HepG2 (cell line): ENCODE measurements around the gene GPR137. TPM values are rescaled to one million over a fixed set of nuclear protein-coding genes. Genes with fewer than 3 reads are reported as not detected.

Source experiments
- ATF2 ChIP-seq: sonication (generic); formaldehyde crosslinking; IDR thresholded peaks from 2 replicates; pipeline ENCODE4 v1.4.0; 2020; ENCODE audit warnings: missing genetic modification reagents
- EHMT2 ChIP-seq: fragments of 200-600 bp; sonication (generic); IDR thresholded peaks from 2 replicates; pipeline ENCODE4 v1.7.0; 2017; ENCODE audit warnings: antibody characterized with exemption, low read depth, low read length, borderline replicate concordance
- ELF1 ChIP-seq: sonication (generic); formaldehyde crosslinking; IDR thresholded peaks from 2 replicates; pipeline ENCODE4 v1.4.0; 2020; ENCODE audit warnings: missing genetic modification reagents
- ELF3 ChIP-seq: IDR thresholded peaks from 2 replicates; pipeline ENCODE4 v1.6.1; 2016; ENCODE audit warnings: missing genetic modification reagents, missing compliant biosample characterization
- FOXK2 ChIP-seq: fragments of 450-650 bp; IDR thresholded peaks from 2 replicates; pipeline ENCODE4 v1.6.1; 2016
- TBX2 ChIP-seq: sonication (generic); formaldehyde crosslinking; IDR thresholded peaks from 2 replicates; pipeline ENCODE4 v1.5.0; 2020; ENCODE audit warnings: missing genetic modification reagents, mild to moderate bottlenecking, borderline replicate concordance
- UBTF ChIP-seq: sonication (generic); formaldehyde crosslinking; IDR thresholded peaks from 2 replicates; pipeline ENCODE4 v1.4.0; 2020; ENCODE audit warnings: mild to moderate bottlenecking, missing genetic modification reagents
- ZBTB33 ChIP-seq: sonication (generic); formaldehyde crosslinking; IDR thresholded peaks from 2 replicates; pipeline ENCODE4 v1.4.0; 2020; ENCODE audit warnings: missing genetic modification reagents
- ZBTB39 ChIP-seq: sonication (generic); formaldehyde crosslinking; IDR thresholded peaks from 2 replicates; pipeline ENCODE4 v1.5.0; 2020; ENCODE audit warnings: missing genetic modification reagents
- ZBTB44 ChIP-seq: sonication (generic); formaldehyde crosslinking; IDR thresholded peaks from 2 replicates; pipeline ENCODE4 v1.4.0; 2020; ENCODE audit warnings: missing genetic modification reagents
- ZNF142 ChIP-seq: sonication (generic); formaldehyde crosslinking; IDR thresholded peaks from 2 replicates; pipeline ENCODE4 v1.4.0; 2020; ENCODE audit warnings: missing genetic modification reagents
- ZNF558 ChIP-seq: sonication (generic); formaldehyde crosslinking; IDR thresholded peaks from 2 replicates; pipeline ENCODE4 v1.9.0; 2022; ENCODE audit warnings: mild to moderate bottlenecking, missing genetic modification reagents, borderline replicate concordance
- ZSCAN25 ChIP-seq: sonication (generic); formaldehyde crosslinking; IDR thresholded peaks from 2 replicates; pipeline ENCODE4 v1.8.0; 2022; ENCODE audit warnings: mild to moderate bottlenecking, missing genetic modification reagents
- polyA plus RNA-seq, 8 experiments: library from polyadenylated mRNA; depleted of rRNA in 3 of 8; stranded (reverse) in 7 of 8; unstranded in 1 of 8; fragments of >200 nt; fragmentation: Illumina TruSeq in 4 of 8; extraction: Trizol in 4 of 8; gene quantifications; 2 replicates each; pipeline versions ENCODE4 v1.2.1 to v1.2.3, GENCODE V29; 2011 to 2016; ENCODE audit warnings: low read depth in 4 of 8, missing spikeins in 1 of 8, mixed read lengths in 1 of 8; ENCODE audit not compliant: insufficient read depth in 1 of 8
- total RNA-seq, 5 experiments: library from RNA; depleted of rRNA; stranded (reverse); fragments of >200 nt; fragmentation: Illumina TruSeq; extraction: Trizol; gene quantifications; 2 replicates each; pipeline ENCODE4 v1.2.3, GENCODE V29; 2016; ENCODE audit warnings: low read depth in 1 of 5

The GPR137 gene
- total and polyA plus RNA-seq, 2 of the 13 experiments (the other 11 are each of a cell fraction or from before 2014, with no cell fraction given): 8.5 to 13.2 TPM

GRCh38 chr11:64251016-64251752, 34.5 kb upstream of the GPR137 start, which contains the start of gene PLCB3 (continued):
- no peak for TF ChIP-seq UBTF (CRISPR knock-in tag)
- TF ChIP-seq ZNF142 (CRISPR knock-in tag): peak; percentile 81; the same call in 1 of the 2 replicates
- TF ChIP-seq ZSCAN25 (CRISPR knock-in tag): no peak
- TF ChIP-seq ZNF558 (CRISPR knock-in tag): no peak
- no peak for TF ChIP-seq TBX2 (CRISPR knock-in tag)
- no peak for TF ChIP-seq FOXK2
- no peak for TF ChIP-seq ELF3
- no peak for TF ChIP-seq ZBTB44
- TF ChIP-seq ZBTB39 (CRISPR knock-in tag): no peak
- no peak for TF ChIP-seq EHMT2
- no peak for TF ChIP-seq ELF1
- no peak; the same call in 1 of the 2 replicates for TF ChIP-seq ATF2 (CRISPR knock-in tag)
- TF ChIP-seq ZBTB33 (CRISPR knock-in tag): no peak
